Astrocyte of the hippocampus (primary cell): ENCODE results near the gene TNRC6B.

Experiments used
- DNase-seq: peaks from one replicate; pipeline ENCODE4 v3.0.0; 2011; ENCODE audit warnings: low read depth, low spot score

TNRC6B gene

GRCh38 chr22:40238425-40239344 lies 61.0 kb downstream of the TNRC6B start:
- DNase-seq, result peak; percentile 54

GRCh38 chr22:40239345-40239683 lies 61.6 kb downstream of the TNRC6B start:
- DNase-seq, result no peak

GRCh38 chr22:40240160-40240559 lies 62.4 kb downstream of the TNRC6B start:
- DNase-seq, result no peak

DNA sequence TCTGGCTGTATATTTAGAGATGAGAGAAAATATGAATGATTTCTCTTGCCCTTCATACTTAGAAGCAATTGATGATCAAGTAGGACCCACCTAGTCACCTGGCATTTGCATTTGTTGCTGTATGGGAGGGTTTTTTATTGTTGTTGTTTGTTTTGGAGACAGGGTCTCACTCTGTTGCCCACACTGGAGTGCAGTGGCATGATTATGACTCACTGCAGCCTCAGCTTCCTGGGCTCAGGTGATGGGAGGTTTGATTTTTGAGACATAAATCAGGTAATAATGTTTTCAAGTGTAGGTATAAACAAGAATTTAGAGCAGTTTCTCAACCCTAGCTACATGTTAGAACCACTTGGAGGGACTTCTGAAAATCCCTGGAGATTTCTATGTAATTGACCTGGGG lies 63.0 kb downstream of the TNRC6B start:
- no peak for DNase-seq

DNA sequence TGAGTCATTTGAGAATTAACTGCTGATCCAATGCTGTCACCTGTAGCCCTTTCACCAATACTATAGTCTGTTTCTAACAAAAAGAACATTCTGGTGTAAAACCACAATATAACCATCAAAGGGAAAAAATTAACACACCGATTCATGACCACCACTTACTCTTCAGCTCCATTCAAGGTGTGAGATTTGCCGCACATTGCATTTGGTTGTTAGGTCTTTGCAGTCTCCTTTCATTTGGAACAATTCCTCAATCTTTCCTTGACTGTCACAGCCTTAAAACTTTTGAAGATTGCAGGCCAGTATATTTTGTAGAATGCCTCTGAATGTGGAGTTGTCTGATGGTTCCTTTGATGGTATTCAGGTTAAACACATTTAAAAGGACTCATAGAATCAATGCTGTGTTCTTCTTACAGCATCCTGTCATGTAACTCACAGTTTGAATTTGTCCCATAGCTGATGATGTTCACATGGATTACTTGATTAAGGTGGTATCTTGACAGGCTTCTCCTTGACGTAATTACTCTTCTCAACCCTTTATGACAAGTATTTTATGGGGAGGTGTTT lies 63.6 kb downstream of the TNRC6B start:
- no peak for DNase-seq

DNA sequence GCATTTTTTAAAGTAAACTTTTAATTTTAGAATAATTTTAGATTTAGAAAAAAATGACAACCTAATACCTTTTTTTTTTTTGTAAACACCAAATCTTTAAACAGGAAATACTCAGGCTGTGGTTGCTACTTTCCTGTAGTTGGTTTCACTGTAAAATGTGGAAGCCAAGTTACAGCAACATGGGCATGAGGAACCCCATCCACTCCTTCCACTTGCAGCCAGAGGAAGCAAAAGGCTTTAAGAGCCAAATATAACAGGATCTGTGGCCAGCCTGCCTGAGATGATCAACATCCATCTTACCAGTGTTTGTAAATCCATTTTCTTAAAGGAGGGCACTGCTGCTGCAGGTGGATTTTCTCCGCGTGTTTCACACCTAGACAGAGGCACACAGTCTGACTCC lies 66.2 kb downstream of the TNRC6B start:
- no peak for DNase-seq

- no peak for DNase-seq
Observed at GRCh38 chr22:40244586-40244985, 66.9 kb downstream of the TNRC6B start.

- no peak for DNase-seq
Observed at GRCh38 chr22:40247976-40248375, 70.3 kb downstream of the TNRC6B start.

- no peak for DNase-seq
Observed at GRCh38 chr22:40249286-40249685, 71.6 kb downstream of the TNRC6B start.

- DNase-seq, result no peak
Observed at GRCh38 chr22:40250608-40251007, 72.9 kb downstream of the TNRC6B start.

DNA sequence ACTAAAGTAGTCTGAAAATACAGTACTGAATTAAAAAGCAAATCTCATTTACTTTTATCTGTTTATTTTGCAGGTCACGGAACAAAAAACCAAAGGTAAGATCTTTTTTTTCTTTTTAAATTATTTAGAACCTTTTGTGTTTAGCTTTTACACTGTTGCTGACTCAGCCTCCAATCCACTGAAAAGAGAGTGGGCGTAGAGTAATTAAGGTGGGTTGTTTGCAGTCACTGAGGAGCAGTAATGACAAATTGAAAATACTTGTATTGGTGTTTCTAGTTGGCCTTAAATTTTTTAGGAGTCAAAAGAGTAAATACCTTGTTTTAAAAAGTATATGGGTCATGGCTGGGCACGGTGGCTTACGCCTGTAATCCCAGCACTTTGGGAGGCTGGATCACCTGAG lies 73.4 kb downstream of the TNRC6B start:
- DNase-seq, result peak; percentile 11

DNA sequence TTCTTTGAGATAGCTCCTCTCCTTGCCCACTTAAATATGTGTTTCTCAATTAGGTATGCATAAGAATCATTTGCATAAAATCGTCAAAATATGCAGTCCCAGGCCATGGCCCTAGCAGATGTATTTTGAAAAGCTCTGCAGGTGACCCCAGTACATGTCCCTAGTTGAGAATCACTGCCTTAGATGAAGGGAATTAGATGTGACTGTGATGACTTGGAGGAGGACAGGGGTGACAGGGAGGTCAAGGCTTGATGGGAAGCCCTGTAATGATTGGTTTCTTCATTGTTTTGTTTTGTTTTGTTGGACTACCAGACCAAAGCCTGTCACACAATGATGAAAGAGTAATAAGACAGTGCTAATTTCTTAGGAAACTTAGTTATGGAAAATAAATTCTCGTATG lies 74.4 kb downstream of the TNRC6B start:
- no peak for DNase-seq

DNA sequence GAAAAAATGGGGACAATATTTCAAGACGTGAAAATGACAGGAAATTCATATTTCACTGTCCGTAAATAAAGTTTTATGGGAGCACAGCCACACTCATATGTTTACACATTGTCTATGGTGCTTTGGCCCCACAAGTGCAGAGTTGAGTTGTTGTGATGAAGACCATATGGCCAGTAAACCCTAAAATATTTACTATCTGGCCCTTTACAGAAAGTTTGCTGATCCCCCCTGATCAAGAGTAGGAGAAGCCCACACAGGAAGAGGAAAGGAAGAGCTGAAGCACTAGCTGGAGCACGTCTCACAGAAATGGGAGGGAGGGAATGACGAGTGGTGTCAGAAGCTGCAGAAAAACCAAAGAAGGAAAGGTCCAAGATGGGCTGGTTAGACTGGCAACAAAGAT lies 78.8 kb downstream of the TNRC6B start:
- DNase-seq, result no peak

DNA sequence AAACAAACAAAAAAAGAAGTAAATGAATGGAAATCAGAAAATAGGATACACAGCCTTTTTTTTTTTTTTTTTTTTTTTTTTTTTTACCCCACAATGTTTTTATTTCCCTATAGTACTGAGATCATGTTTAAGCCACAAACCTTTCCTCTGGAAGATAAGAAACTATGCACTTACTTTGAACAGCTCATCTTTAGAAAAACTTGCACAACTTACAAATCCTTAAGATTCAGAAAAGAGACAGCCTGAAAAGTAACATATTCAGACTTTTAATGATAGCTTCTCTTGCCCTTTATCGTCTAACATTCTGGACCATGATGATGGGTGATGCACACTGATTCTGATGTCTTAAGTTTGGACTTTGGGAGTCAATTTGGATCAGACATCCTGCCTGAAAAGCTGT lies 80.3 kb downstream of the TNRC6B start:
- no peak for DNase-seq

DNA sequence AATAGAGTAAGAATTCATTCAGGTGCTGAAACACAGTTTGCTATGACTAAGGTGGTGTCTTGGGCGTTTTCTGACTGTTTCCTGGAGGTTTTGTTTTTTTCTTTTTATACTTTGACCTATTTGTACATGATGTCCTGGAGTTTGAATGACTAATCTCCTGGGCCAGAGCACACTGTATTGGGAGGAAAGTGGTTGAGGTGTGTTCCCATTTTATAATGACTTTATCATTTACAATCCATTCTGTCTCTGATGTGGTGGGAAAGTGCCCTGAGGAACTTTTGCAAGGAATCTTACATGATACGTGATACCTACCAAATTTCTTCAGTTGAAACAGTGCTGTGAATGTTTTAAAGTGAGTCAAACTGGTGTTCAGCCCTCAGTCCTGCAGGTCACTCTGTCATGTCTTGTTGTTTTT lies 80.8 kb downstream of the TNRC6B start:
- peak; percentile 35 for DNase-seq

- no peak for DNase-seq
Observed at GRCh38 chr22:40261783-40262182, 84.1 kb downstream of the TNRC6B start.

GRCh38 chr22:40263191-40263590 lies 85.5 kb downstream of the TNRC6B start:
- DNase-seq, result no peak

DNA sequence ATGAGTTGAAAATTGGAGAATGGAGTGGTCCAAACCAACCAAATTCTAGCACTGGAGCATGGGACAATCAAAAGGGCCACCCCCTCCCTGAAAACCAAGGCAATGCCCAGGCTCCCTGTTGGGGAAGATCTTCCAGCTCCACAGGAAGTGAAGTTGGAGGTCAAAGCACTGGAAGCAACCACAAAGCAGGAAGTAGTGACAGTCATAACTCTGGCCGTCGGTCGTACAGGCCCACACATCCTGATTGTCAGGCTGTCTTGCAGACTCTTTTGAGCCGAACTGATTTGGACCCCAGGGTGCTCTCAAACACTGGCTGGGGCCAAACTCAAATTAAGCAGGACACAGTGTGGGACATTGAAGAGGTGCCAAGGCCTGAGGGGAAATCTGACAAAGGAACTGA lies 88.1 kb downstream of the TNRC6B start:
- no peak for DNase-seq

GRCh38 chr22:40270031-40270430 lies 92.3 kb downstream of the TNRC6B start:
- DNase-seq, result no peak

GRCh38 chr22:40270748-40271373 lies 93.1 kb downstream of the TNRC6B start:
- no peak for DNase-seq

DNA sequence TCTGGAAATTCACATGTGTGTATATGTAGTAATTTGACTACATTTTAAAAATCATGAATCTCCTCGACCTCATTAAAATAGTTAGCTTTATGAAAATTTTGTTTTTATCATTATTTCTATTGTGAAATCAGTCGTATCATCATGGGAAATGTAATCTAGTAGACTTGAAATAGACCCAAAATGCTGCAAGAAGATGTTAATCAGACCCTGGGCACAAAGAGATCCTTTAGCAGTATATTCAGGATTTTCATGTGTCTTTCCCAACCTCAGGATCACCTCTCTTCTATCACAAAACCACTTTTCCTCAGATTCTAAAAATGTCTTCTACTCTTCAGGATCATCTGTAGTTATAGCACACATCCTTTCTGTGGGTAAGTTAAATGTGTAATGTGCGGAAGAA lies 93.7 kb downstream of the TNRC6B start:
- DNase-seq, result no peak

DNA sequence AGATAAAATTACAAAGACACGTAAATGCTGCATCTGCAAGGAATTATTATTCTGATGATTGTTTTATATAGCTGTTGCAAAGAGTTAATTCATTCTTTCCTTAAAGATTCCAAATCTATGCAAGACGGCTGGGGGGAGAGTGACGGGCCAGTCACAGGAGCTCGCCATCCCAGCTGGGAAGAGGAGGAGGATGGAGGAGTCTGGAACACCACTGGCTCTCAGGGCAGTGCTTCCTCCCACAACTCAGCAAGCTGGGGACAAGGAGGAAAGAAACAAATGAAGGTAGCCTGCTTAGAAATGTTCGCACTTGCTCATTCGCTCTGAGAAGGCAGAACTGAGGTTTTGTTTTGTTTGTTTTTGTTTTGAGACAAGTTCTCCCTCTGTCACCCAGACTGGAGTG lies 95.6 kb downstream of the TNRC6B start:
- DNase-seq, result no peak
